ENCODE measurements around the gene C1orf159.
A peak's percentile ranks its signal among the peaks of the same experiment; 100 is the strongest.

The C1orf159 gene

GRCh38 chr1:1049318-1050165 lies 66.3 kb downstream of the C1orf159 start:
- no peak for DNase-seq

GRCh38 chr1:1048765-1049164 lies 67.1 kb downstream of the C1orf159 start:
- DNase-seq = no peak

GRCh38 chr1:1047963-1048362 lies 67.9 kb downstream of the C1orf159 start:
- DNase-seq = no peak

GRCh38 chr1:1047407-1047806 lies 68.5 kb downstream of the C1orf159 start:
- DNase-seq = no peak

- no peak for DNase-seq
Measured at GRCh38 chr1:1046767-1047166, 69.1 kb downstream of the C1orf159 start.

GRCh38 chr1:1046243-1046642 lies 69.6 kb downstream of the C1orf159 start:
- no peak for DNase-seq

GRCh38 chr1:1045129-1045528 lies 70.8 kb downstream of the C1orf159 start:
- DNase-seq = no peak

GRCh38 chr1:1044455-1045078 lies 71.3 kb downstream of the C1orf159 start:
- no peak for DNase-seq

GRCh38 chr1:1043921-1044320 lies 72.0 kb downstream of the C1orf159 start:
- no peak for DNase-seq

- DNase-seq = no peak
Measured at GRCh38 chr1:1043411-1043810, 72.5 kb downstream of the C1orf159 start.

- no peak for DNase-seq
Measured at GRCh38 chr1:1042835-1043234, 73.1 kb downstream of the C1orf159 start.

- DNase-seq = no peak
Measured at GRCh38 chr1:1041873-1042272, 74.0 kb downstream of the C1orf159 start.

- no peak for DNase-seq
Measured at GRCh38 chr1:1041092-1041523, 74.8 kb downstream of the C1orf159 start.

GRCh38 chr1:1040004-1040991 lies 75.6 kb downstream of the C1orf159 start:
- peak; percentile 81 for DNase-seq

- DNase-seq = no peak
Measured at GRCh38 chr1:1039145-1039910, 76.6 kb downstream of the C1orf159 start.

- no peak for DNase-seq
Measured at GRCh38 chr1:1038694-1039093, 77.2 kb downstream of the C1orf159 start.

GRCh38 chr1:1037366-1038327 lies 78.2 kb downstream of the C1orf159 start:
- DNase-seq = no peak

GRCh38 chr1:1035291-1035943 lies 80.5 kb downstream of the C1orf159 start:
- DNase-seq = no peak

- DNase-seq = no peak
Measured at GRCh38 chr1:1034439-1034781, 81.5 kb downstream of the C1orf159 start.

- DNase-seq = peak; percentile 12
Measured at GRCh38 chr1:1033731-1034438, 82.0 kb downstream of the C1orf159 start.
